HG03521 (cell line): ENCODE data around the gene EIF2D.

Source experiments
- ATAC-seq: cut with Tn5 transposase; IDR thresholded peaks from one replicate; pipeline ENCODE4 v1.9.1; 2021; ENCODE audit warnings: mild to moderate bottlenecking, moderate library complexity; ENCODE audit not compliant: unreplicated experiment

EIF2D gene

DNA sequence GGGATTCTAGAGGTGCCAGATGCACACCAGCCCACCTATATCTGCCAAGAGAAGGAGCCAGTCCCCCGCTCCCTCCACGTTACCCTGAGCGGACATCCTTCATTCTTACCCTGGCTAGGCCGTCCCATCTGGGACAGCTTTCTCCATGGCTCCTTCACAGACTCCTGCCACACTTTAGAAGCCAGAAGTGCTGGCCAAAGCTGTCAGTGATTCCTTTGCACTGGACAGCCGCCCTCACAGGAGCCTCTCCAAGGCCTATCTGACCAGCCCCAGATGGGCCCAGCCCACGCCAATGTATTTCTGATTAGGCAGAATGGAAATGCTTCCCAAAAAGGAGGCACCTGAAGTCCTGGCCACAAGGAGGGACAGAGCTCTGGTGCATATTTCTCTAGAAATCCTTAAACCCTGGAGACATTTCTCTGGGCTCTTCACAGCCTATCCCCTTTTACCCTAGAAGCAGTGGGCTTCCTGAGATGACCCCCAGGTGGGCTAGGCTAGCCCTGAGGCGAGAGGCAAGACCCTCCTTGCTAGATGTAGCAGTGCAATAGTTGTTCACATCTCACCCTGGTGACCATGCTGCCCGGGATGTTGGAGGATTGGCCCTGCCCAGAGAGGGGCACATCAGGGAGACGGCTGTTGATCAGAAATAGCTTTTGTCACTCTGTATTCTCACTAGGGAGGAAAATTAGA is 60.8 kb downstream of the EIF2D start:
- no peak for ATAC-seq

DNA sequence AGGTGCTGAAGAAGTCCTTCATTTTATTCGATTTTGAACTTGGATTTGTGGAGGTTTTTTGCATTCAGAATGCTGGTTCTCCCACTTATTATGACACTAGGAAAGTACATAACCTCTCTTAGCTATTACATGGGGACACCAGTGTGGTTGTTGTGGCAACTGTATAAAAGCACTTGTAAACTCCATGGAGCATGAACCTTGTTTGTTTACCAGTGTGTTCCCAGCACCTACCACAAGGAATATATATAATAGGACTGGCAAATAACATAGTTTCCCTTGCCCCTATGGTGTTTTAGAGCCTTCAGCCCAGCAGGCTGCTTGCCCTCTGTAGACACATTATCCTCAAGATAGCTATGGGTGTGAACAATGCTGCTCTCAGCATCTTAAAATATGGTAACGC is 61.8 kb downstream of the EIF2D start:
- ATAC-seq = no peak

DNA sequence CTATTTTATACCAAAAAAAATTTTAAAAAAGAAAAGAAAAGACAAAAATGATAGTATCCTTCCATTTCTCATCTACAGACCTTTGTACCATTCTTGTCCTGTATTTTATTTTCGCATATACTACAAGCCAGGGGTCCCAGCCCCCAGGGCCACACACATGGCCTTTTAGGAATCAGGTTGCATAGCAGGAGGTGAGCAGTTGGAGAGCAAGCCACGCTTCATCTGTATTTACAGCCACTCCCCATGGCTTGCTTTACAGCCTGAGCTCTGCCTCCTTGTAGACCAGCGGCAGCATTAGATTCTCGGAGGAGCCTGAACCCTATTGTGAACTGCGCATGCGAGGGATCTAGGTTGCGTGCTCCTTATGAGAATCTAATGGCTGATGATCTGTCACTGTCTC is 65.2 kb downstream of the EIF2D start:
- ATAC-seq = no peak

DNA sequence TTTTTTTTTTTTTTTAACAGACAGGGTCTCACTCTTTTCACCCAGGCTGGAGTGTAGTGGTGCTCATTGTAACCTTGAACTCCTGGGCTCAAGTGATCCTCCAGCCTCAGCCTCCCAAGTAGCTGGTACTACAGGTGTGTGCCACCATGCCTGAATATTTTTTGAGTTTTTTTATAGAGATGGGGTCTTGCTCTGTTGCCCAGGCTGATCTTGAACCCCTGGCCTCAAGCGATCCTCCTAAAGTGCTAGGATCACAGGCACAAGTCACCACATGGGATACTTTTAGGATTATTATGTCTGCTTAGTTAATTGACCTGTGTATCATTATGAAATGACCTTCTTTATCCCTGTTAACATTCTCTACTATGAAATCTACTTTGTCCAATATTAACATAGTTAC is 66.9 kb downstream of the EIF2D start:
- ATAC-seq = no peak

DNA sequence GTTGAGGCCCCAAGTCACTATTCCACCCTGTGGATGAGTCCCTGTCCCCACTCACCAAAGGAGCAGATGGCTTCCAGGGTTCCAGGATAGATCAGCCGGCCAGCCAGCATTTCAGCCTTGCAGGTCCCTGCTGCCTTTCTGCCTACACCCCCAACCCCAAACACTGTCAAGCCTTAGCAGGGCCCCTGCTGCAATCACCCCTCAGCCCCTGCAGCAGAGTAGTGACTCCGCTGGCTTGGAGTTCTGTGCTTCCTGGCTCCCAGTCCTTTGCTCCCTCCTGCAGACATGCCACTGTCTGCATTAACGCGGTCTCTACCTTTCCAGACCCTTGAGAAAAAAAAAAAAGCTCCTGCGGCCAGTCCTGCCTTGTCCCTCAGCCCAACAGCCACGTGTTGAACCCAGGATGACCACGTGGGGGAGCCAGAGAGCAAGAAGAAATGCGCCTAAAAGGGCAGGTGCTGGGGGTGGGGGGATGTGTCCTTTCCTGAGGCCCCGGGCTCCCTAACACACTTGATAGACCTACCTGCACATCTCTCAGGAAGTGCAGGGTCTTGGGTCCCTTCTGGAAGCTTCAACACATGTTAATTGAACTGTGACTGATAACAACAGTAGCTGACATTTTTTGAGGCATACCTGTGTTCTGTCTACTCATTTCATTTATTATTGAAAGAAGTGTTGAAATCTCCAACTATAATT is 67.6 kb downstream of the EIF2D start:
- ATAC-seq = no peak
